Measurements from ENCODE around the gene TENT5A. TPM values are rescaled to one million over a fixed set of nuclear protein-coding genes. Genes with fewer than 3 reads are reported as not detected.

The TENT5A gene
- total RNA-seq, 6 experiments from 2014 or later, result 52.7 to 67.2 (median 62.0) TPM

- DNase-seq, result no peak
- H3K27me3 Mint-ChIP-seq (ENCODE audit: insufficient read depth), result no peaks in the 10 kb centered on the region
- H3K4me3 Mint-ChIP-seq, result no peak overlapping the region
- no peak overlapping the region for H3K27ac Mint-ChIP-seq
- TF ChIP-seq, protein P1, sequence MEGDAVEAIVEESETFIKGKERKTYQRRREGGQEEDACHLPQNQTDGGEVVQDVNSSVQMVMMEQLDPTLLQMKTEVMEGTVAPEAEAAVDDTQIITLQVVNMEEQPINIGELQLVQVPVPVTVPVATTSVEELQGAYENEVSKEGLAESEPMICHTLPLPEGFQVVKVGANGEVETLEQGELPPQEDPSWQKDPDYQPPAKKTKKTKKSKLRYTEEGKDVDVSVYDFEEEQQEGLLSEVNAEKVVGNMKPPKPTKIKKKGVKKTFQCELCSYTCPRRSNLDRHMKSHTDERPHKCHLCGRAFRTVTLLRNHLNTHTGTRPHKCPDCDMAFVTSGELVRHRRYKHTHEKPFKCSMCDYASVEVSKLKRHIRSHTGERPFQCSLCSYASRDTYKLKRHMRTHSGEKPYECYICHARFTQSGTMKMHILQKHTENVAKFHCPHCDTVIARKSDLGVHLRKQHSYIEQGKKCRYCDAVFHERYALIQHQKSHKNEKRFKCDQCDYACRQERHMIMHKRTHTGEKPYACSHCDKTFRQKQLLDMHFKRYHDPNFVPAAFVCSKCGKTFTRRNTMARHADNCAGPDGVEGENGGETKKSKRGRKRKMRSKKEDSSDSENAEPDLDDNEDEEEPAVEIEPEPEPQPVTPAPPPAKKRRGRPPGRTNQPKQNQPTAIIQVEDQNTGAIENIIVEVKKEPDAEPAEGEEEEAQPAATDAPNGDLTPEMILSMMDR (IDR thresholded peaks at IDR 0.05), result no peak
- no peaks in the 10 kb centered on the region; the same call in 1 of the 2 replicates for H3K36me3 Mint-ChIP-seq (ENCODE audit: low read depth)
- no peaks in the 10 kb centered on the region for H3K9me3 Mint-ChIP-seq
- H3K4me1 Mint-ChIP-seq (ENCODE audit: low read depth), result peaks cover 12% of the 10 kb centered on the region
Observed at GRCh38 chr6:81725127-81725526, 27.4 kb downstream of the TENT5A start.

DNA sequence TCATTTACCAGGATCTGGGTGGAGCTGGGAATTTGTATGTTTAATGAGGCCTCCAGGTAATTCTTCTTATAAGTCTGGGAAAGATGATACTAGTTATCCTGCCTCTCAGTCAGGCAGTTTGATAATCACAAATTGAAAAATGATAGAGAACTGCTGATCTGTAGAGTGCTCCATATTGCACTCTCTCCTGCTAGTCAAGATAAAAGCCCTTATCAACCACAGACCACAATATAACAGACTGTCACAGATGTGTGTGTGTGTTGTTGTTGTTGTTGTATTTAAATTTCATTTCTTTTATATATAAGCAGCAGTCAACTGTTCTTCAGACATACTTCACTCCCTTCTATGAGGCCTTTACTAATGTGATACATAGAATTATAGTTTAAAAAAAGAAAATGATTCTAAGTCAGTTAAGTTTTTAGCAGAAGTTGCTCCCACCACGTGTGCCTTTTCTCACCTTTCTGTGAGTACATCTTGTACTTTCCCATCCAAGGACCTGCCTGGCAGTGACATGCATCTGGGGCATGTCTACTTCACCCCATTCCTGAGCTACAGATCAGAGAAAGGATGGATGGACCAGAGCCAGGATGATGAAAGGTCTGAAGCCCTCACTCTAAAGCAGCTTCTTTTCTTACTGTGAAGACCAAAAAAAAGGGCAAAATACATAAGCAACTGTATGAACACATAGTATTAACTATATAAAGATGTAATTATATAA is 29.8 kb downstream of the TENT5A start:
- Mint-ChIP-seq H3K36me3 (ENCODE audit: low read depth) (no peaks in the 10 kb centered on the region; the same call in 1 of the 2 replicates), H3K9me3 (no peaks in the 10 kb centered on the region), H3K27me3 (ENCODE audit: insufficient read depth) (no peaks in the 10 kb centered on the region), H3K27ac (no peak overlapping the region), H3K4me3 (no peak overlapping the region), H3K4me1 (ENCODE audit: low read depth) (peaks cover 20% of the 10 kb centered on the region)
- TF ChIP-seq, protein P1 (IDR thresholded peaks at IDR 0.05), result no peak
- DNase-seq, result no peak

- Mint-ChIP-seq H3K4me3 (no peak overlapping the region), H3K27me3 (ENCODE audit: insufficient read depth) (no peaks in the 10 kb centered on the region)
Observed at GRCh38 chr6:81720427-81720826, 32.1 kb downstream of the TENT5A start.

DNA sequence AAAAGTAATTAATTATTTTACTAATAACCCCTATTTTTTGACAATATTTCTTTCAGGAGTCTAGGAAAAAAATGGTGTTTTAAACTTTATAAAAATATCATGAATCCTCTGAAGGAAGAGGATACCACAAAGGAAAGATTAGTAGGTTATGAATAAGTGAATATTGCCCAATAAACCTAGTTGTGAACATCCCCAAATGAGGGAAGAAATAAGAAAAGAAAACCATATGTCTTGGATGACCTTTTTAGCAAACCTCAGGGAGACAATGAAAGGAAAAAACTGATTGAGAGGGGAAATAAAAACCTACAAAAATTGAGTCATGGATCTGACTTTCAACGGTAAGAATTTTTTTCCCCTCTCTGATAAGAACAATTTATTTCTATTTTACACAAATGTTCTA is 34.4 kb downstream of the TENT5A start:
- H3K36me3 Mint-ChIP-seq (ENCODE audit: low read depth), result no peaks in the 10 kb centered on the region; the same call in 1 of the 2 replicates
- TF ChIP-seq, protein P1 (IDR thresholded peaks at IDR 0.05), result no peak
- no peaks in the 10 kb centered on the region for H3K27me3 Mint-ChIP-seq (ENCODE audit: insufficient read depth)
- H3K9me3 Mint-ChIP-seq, result no peaks in the 10 kb centered on the region
- H3K27ac Mint-ChIP-seq, result no peak overlapping the region
- peaks cover 27% of the 10 kb centered on the region for H3K4me1 Mint-ChIP-seq (ENCODE audit: low read depth)
- H3K4me3 Mint-ChIP-seq, result no peak overlapping the region
- no peak for DNase-seq

More at GRCh38 chr6:81720427-81720826, 32.1 kb downstream of the TENT5A start:
- H3K27ac Mint-ChIP-seq, result no peak overlapping the region
- no peak for DNase-seq
- peaks cover 35% of the 10 kb centered on the region for H3K4me1 Mint-ChIP-seq (ENCODE audit: low read depth)
- TF ChIP-seq, protein P1 (IDR thresholded peaks at IDR 0.05), result no peak
- H3K36me3 Mint-ChIP-seq (ENCODE audit: low read depth), result no peaks in the 10 kb centered on the region; the same call in 1 of the 2 replicates
- H3K9me3 Mint-ChIP-seq, result no peaks in the 10 kb centered on the region

DNA sequence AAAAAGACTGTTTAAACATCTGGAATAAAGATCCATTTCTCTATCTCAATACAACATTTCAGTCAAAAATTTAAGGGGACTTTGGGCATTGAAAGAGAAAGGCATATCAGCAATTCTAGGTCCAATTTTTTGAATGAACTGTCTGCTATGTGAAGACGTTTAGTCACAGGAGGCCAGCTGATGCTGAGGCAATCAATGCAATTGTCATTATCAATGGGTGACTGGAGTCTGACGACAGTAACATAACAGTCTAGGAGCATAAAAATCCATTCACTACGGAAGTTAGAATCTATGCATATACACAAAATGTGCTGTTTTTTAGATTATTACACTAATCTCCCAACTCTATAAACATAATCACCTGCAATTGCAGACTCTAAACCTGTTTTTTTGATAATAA is 37.8 kb downstream of the TENT5A start:
- TF ChIP-seq, protein P1 (IDR thresholded peaks at IDR 0.05), result no peak
- DNase-seq, result no peak
- Mint-ChIP-seq H3K27ac (no peak overlapping the region), H3K4me1 (ENCODE audit: low read depth) (peaks cover 23% of the 10 kb centered on the region), H3K27me3 (ENCODE audit: insufficient read depth) (no peaks in the 10 kb centered on the region), H3K4me3 (no peak overlapping the region), H3K36me3 (ENCODE audit: low read depth) (peaks cover 4% of the 10 kb centered on the region; the same call in 1 of the 2 replicates), H3K9me3 (no peaks in the 10 kb centered on the region)

All from HFFc6 (cell line).